Stomach (tissue), 9 donors: ENCODE data around the gene PDCD1. TPM values are rescaled to one million over a fixed set of nuclear protein-coding genes. Genes with fewer than 3 reads are reported as not detected.
"Not testable (repeated sequence)": the region's sequence is repeated elsewhere in the genome, so short reads cannot be mapped to it uniquely, and the experiment has no call there.

Experiments
- DNase-seq, 2 donors: peaks; one replicate each; pipeline versions ENCODE4 v3.0.0 to v3.0.0-alpha.2; 2013 to 2019
- H3K27ac ChIP-seq, 5 donors: fragments of 200-600 bp in 4 of 5; sonication (generic) in 4 of 5; one replicate each; pipeline ENCODE4 v1.5.1; 2013 to 2019; ENCODE audit warnings: mild to moderate bottlenecking in 1 of 5, moderate library complexity in 1 of 5
- H3K27me3 ChIP-seq, 3 donors: fragments of 200-600 bp; sonication (generic); one replicate each; pipeline ENCODE4 v1.5.1; 2017 to 2019; ENCODE audit warnings: mixed run types in 1 of 3
- H3K36me3 ChIP-seq, 4 donors: fragments of 200-600 bp; sonication (generic); 1 replicate in 3 of 4; 2 replicates in 1 of 4; pipeline ENCODE4 v1.5.1; 2016 to 2019
- H3K4me1 ChIP-seq, 4 donors: fragments of 200-600 bp; sonication (generic); one replicate each; pipeline ENCODE4 v1.5.1; 2016 to 2019
- H3K4me3 ChIP-seq, 4 donors: fragments of 200-600 bp; sonication (generic) in 3 of 4; one replicate each; pipeline ENCODE4 v1.5.1; 2016 to 2019; ENCODE audit warnings: mild to moderate bottlenecking in 1 of 4
- H3K9me3 ChIP-seq, 4 donors: fragments of 200-600 bp; sonication (generic); one replicate each; pipeline ENCODE4 v1.5.1; 2016 to 2019
- CTCF ChIP-seq, 7 experiments: fragments of 450-650 bp in 4 of 7; fragments of 200-600 bp in 3 of 7; sonication (generic) in 3 of 7; IDR thresholded peaks; one replicate each; pipeline ENCODE4 v1.5.1; 2016 to 2019; ENCODE audit warnings: antibody characterized with exemption in 7 of 7, control low read depth in 2 of 7, mild to moderate bottlenecking in 1 of 7
- EP300 ChIP-seq: sonication (generic); formaldehyde crosslinking; IDR thresholded peaks from one replicate; pipeline ENCODE4 v1.6.1; 2017; ENCODE audit warnings: antibody characterized with exemption
- POLR2A ChIP-seq, 4 donors: fragments of 450-650 bp; IDR thresholded peaks; one replicate each; pipeline ENCODE4 v1.6.1; 2016; ENCODE audit warnings: antibody characterized with exemption in 4 of 4, control low read depth in 2 of 4, mild to moderate bottlenecking in 1 of 4, moderate library complexity in 1 of 4
- POLR2AphosphoS5 ChIP-seq, 3 donors: sonication (generic); formaldehyde crosslinking; IDR thresholded peaks; one replicate each; pipeline ENCODE4 v1.6.1; 2016; ENCODE audit warnings: antibody characterized with exemption in 3 of 3
- WGBS, 5 donors: extraction: QIAGEN DNeasy Blood & Tissue Kit in 3 of 5; methylation state at CpG; one replicate each; pipeline versions ENCODE4 v1.1.5 to v1.1.7; 2013 to 2018; 5-methylcytosine and 5-hydroxymethylcytosine counted together
- intact Hi-C: fragments of 100-400 bp; cut with DNase I; formaldehyde crosslinking; loops from one replicate; pipeline ENCODE4 v1.15.1; 2023; ENCODE audit warnings: low total_unique reads
- polyA plus RNA-seq, 3 donors: library from polyadenylated mRNA; stranded (reverse); fragments of 200-250 nt; gene quantifications; one replicate each; pipeline ENCODE4 v1.2.3, GENCODE V29; 2013
- total RNA-seq, 5 donors: library from RNA; depleted of rRNA; stranded (reverse); fragments of >200 nt; gene quantifications; one replicate each; pipeline versions ENCODE4 v1.1.0 to v1.2.3, GENCODE V29; 2014 to 2016
- donor health status: healthy with polysubstance abuse.
- donor health status: Bipolar disorder and iron deficiency.
- donor health status: healthy.

The PDCD1 gene
- total and polyA plus RNA-seq, 8 donors: 0.18 to 2.2 (median 0.60) TPM; not detected in 3

GRCh38 chr2:241810307-241811200 lies 48.1 kb downstream of the PDCD1 start:
- no peaks in the 10 kb centered on the region for H3K36me3 ChIP-seq
- 68 to 80% (median 73%) methylated on average over 14 to 28 of the region's 28 CpGs for WGBS, 5 donors
- H3K27me3 ChIP-seq: peaks cover 0 to 26% (median 0%) of the 10 kb centered on the region in 3 donors
- no peaks in the 10 kb centered on the region for H3K9me3 ChIP-seq
- H3K27ac ChIP-seq: no peak overlapping the region
- H3K4me1 ChIP-seq: no peaks in the 10 kb centered on the region
- intact Hi-C loops: no loop called here
- DNase-seq: no peak
- no peak overlapping the region for H3K4me3 ChIP-seq
- TF ChIP-seq POLR2A (IDR thresholded peaks at IDR 0.05) (no peak), EP300 (no peak)

- Histone ChIP-seq H3K27ac (no peak overlapping the region), H3K9me3 (no peaks in the 10 kb centered on the region), H3K27me3 (peaks cover under 1 to 20% (median 4%) of the 10 kb centered on the region in 3 donors), H3K4me1 (peaks cover 0 to 4% (median 3%) of the 10 kb centered on the region in 4 donors), H3K4me3 (no peak overlapping the region), H3K36me3 (no peaks in the 10 kb centered on the region)
- WGBS, 5 donors: 71 to 85% (median 79%) methylated on average over 20 to 29 of the region's 29 CpGs
- intact Hi-C loops: no loop called here
- no peak for DNase-seq
- TF ChIP-seq POLR2AphosphoS5 (IDR thresholded peaks at IDR 0.05) (no peak), CTCF (IDR thresholded peaks at IDR 0.05) (no peak), POLR2A (IDR thresholded peaks at IDR 0.05) (no peak), EP300 (no peak)
These were observed 49.0 kb downstream of the PDCD1 start for GRCh38 chr2:241809383-241810306.

DNA sequence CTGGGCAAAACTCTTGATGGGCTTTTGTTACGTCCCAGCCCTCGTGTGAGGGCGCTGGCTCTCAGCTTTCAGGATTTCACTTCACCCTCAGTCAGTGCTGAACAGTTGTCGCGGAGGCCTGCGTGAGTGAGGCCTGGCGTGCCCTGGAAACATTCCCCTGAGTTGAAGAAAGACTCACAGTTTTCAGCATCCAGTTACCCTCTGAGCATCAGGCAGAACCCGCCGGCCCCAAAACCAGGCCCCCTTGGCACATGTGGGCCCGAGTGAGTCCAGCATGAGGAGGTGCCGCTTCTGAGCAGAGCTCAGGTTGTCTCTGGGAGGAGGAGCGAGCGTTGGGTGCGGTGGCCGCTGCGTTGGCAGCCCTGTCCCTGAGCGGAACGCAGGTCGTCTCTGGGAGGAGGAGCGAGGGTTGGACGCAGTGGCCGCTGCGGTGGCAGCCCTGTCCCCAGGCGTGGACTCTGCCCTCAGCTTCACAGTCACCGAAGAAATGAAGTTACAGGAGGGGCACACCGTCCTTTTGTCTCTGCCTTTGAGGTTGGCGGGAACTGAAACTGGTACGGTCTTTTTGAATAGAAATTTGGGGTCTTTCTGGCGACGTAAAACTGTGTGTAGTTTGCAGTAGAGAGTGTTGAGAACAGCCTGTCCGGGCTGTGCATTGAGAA lies 49.8 kb downstream of the PDCD1 start, which contains the start of gene NEU4:
TSS of gene NEU4 (plus strand) at position 473 of the 662 bp plus-strand sequence. CDS start 5,292 bp downstream, outside the sequence.
- intact Hi-C loops: no loop called here
- Histone ChIP-seq H3K9me3 (no peaks in the 10 kb centered on the region), H3K27ac (no peak within 1 kb of the TSS), H3K4me1 (peaks cover 6 to 12% (median 11%) of the 10 kb centered on the region in 4 donors), H3K27me3 (peaks cover 8 to 20% (median 12%) of the 10 kb centered on the region in 3 donors), H3K4me3 (no peak within 1 kb of the TSS), H3K36me3 (no peaks in the 10 kb centered on the region)
- TF ChIP-seq POLR2A (IDR thresholded peaks at IDR 0.05): no peak
- TF ChIP-seq POLR2AphosphoS5 (IDR thresholded peaks at IDR 0.05): no peak
- TF ChIP-seq CTCF (IDR thresholded peaks at IDR 0.05): no peak
- TF ChIP-seq EP300: no peak
- WGBS, 5 donors: 67 to 82% (median 76%) methylated on average over 24 to 31 of the region's 31 CpGs
- peak in 1 of 2 donors; percentile 1 for DNase-seq

GRCh38 chr2:241808051-241808720 lies 50.5 kb downstream of the PDCD1 start:
- peaks cover 8 to 20% (median 18%) of the 10 kb centered on the region in 3 donors for H3K27me3 ChIP-seq
- no peak overlapping the region for H3K27ac ChIP-seq
- peaks cover 12 to 18% (median 17%) of the 10 kb centered on the region in 4 donors for H3K4me1 ChIP-seq
- no peaks in the 10 kb centered on the region for H3K9me3 ChIP-seq
- no peaks in the 10 kb centered on the region for H3K36me3 ChIP-seq
- WGBS, 5 donors: 70 to 91% (median 73%) methylated on average over 16 to 17 of the region's 17 CpGs
- intact Hi-C loops: no loop called here
- DNase-seq: peak in 1 of 2 donors; percentile 3
- TF ChIP-seq POLR2AphosphoS5 (IDR thresholded peaks at IDR 0.05) (no peak), POLR2A (IDR thresholded peaks at IDR 0.05) (no peak), CTCF (IDR thresholded peaks at IDR 0.05) (no peak), EP300 (no peak)
- H3K4me3 ChIP-seq: no peak overlapping the region

GRCh38 chr2:241806217-241806616 lies 52.5 kb downstream of the PDCD1 start:
- H3K27me3 ChIP-seq: peaks cover 8 to 38% (median 25%) of the 10 kb centered on the region in 3 donors
- H3K36me3 ChIP-seq, H3K27ac ChIP-seq, intact Hi-C loops, H3K4me3 ChIP-seq, DNase-seq, H3K9me3 ChIP-seq: not testable (repeated sequence)
- peaks cover 15 to 22% (median 21%) of the 10 kb centered on the region in 4 donors for H3K4me1 ChIP-seq
- WGBS, 5 donors: 6 to 33% methylated on average over 1 of the region's 8 CpGs; no CpG with 5 or more reads in 3 of the 5 donors
